DND-41 (cell line): ENCODE data around the gene FDX1.

Experiments
- EZH2 ChIP-seq: IDR thresholded peaks from 3 replicates; pipeline ENCODE4 v1.6.1; 2012; ENCODE audit warnings: borderline replicate concordance, low read depth, mild to moderate bottlenecking, moderate library complexity, low read length, inconsistent platforms; ENCODE audit not compliant: severe bottlenecking
- TF ChIP-seq, protein P1 (sequence below): IDR thresholded peaks from 2 replicates; pipeline ENCODE4 v1.5.1; 2012; ENCODE audit warnings: borderline replicate concordance, low read length, moderate library complexity, mild to moderate bottlenecking; ENCODE audit not compliant: poor library complexity, severe bottlenecking; ENCODE audit errors: extremely low read depth

DNA sequence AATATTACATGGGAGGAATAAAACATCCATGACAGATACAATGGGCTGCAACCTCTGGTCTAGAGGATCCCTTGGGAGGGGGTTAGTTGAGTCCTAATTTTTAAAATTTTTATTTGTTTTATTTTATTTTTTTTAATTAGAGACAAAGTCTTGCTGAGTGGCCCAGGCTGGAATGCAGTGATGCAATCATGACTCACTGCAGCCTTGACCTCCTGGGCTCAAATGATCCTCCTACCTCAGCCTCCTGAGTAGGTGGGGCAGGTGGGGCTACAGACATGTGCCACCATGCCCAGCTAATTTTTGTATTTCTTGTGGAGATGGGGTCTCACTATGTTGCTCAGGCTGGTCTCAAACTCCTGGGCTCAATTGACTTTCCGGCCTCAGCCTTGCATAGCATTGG, 43.1 kb downstream of the FDX1 start:
- TF ChIP-seq, protein P1, sequence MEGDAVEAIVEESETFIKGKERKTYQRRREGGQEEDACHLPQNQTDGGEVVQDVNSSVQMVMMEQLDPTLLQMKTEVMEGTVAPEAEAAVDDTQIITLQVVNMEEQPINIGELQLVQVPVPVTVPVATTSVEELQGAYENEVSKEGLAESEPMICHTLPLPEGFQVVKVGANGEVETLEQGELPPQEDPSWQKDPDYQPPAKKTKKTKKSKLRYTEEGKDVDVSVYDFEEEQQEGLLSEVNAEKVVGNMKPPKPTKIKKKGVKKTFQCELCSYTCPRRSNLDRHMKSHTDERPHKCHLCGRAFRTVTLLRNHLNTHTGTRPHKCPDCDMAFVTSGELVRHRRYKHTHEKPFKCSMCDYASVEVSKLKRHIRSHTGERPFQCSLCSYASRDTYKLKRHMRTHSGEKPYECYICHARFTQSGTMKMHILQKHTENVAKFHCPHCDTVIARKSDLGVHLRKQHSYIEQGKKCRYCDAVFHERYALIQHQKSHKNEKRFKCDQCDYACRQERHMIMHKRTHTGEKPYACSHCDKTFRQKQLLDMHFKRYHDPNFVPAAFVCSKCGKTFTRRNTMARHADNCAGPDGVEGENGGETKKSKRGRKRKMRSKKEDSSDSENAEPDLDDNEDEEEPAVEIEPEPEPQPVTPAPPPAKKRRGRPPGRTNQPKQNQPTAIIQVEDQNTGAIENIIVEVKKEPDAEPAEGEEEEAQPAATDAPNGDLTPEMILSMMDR: no peak
- no peak for TF ChIP-seq EZH2
